Astrocyte (in vitro differentiated cells and primary cell): ENCODE results near the gene SLC5A6. TPM values are rescaled to one million over a fixed set of nuclear protein-coding genes. Genes with fewer than 3 reads are reported as not detected.

Experiments used
- DNase-seq: peaks from one replicate; pipeline ENCODE4 v3.0.0-alpha.2; 2010; ENCODE audit warnings: low read depth
- FAIRE-seq: peaks from 2 replicates; lab custom pipeline; 2011; peaks lifted over from hg19 to GRCh38; lab: Jason Lieb, UNC
- H2AFZ ChIP-seq: 2 replicates; pipeline ENCODE4 v1.6.0; 2012; ENCODE audit warnings: low read depth, low read length, inconsistent platforms
- H3K27ac ChIP-seq: 2 replicates; pipeline ENCODE4 v1.5.1; 2011; ENCODE audit warnings: low read depth, low read length, inconsistent platforms
- H3K27me3 ChIP-seq: 2 replicates; pipeline ENCODE4 v1.6.0; 2011; ENCODE audit warnings: low read length, inconsistent platforms; ENCODE audit not compliant: insufficient read depth
- H3K36me3 ChIP-seq: 2 replicates; pipeline ENCODE4 v1.5.1; 2011; ENCODE audit warnings: low read length, inconsistent platforms; ENCODE audit not compliant: insufficient read depth
- H3K4me1 ChIP-seq: 2 replicates; pipeline ENCODE4 v1.5.1; 2011; ENCODE audit warnings: low read length, inconsistent platforms; ENCODE audit not compliant: insufficient read depth
- H3K4me2 ChIP-seq: 2 replicates; pipeline ENCODE4 v1.6.0; 2012; ENCODE audit warnings: low read length, inconsistent platforms
- H3K4me3 ChIP-seq: 2 replicates; pipeline ENCODE4 v1.5.1; 2011; ENCODE audit warnings: low read depth, mild to moderate bottlenecking, low read length, inconsistent platforms; ENCODE audit not compliant: insufficient read depth
- H3K79me2 ChIP-seq: 2 replicates; pipeline ENCODE4 v1.6.0; 2012; ENCODE audit warnings: mild to moderate bottlenecking, low read length, inconsistent platforms; ENCODE audit not compliant: insufficient read depth
- H3K9ac ChIP-seq: 2 replicates; pipeline ENCODE4 v1.6.0; 2012; ENCODE audit warnings: mild to moderate bottlenecking, low read length, inconsistent platforms
- H3K9me3 ChIP-seq: 2 replicates; pipeline ENCODE4 v1.5.1; 2012; ENCODE audit warnings: low read depth, mild to moderate bottlenecking, low read length, inconsistent platforms; ENCODE audit not compliant: insufficient read depth
- H4K20me1 ChIP-seq: 2 replicates; pipeline ENCODE4 v1.6.0; 2012; ENCODE audit warnings: low read length, inconsistent platforms; ENCODE audit not compliant: insufficient read depth
- H3K27ac Mint-ChIP-seq: one replicate; pipeline ENCODE4 v1.8.0; 2021; ENCODE audit warnings: mild to moderate bottlenecking, mixed read lengths; ENCODE audit not compliant: unreplicated experiment
- H3K27me3 Mint-ChIP-seq: one replicate; pipeline ENCODE4 v1.8.0; 2021; ENCODE audit warnings: low read depth, mixed read lengths; ENCODE audit not compliant: unreplicated experiment
- H3K36me3 Mint-ChIP-seq: one replicate; pipeline ENCODE4 v1.8.0; 2021; ENCODE audit warnings: low read depth, mixed read lengths; ENCODE audit not compliant: unreplicated experiment
- H3K4me1 Mint-ChIP-seq: one replicate; pipeline ENCODE4 v1.8.0; 2021; ENCODE audit warnings: low read depth, mixed read lengths; ENCODE audit not compliant: unreplicated experiment
- H3K4me3 Mint-ChIP-seq: one replicate; pipeline ENCODE4 v1.8.0; 2021; ENCODE audit warnings: mild to moderate bottlenecking, moderate library complexity, mixed read lengths; ENCODE audit not compliant: unreplicated experiment
- H3K9me3 Mint-ChIP-seq: one replicate; pipeline ENCODE4 v1.8.0; 2021; ENCODE audit warnings: mild to moderate bottlenecking, mixed read lengths; ENCODE audit not compliant: unreplicated experiment
- CTCF ChIP-seq: IDR thresholded peaks from 2 replicates; pipeline ENCODE4 v1.5.1; 2011; ENCODE audit warnings: low read depth, mild to moderate bottlenecking, inconsistent platforms, low read length, moderate library complexity; ENCODE audit not compliant: insufficient read depth
- EZH2 ChIP-seq: IDR thresholded peaks from 2 replicates; pipeline ENCODE4 v1.6.1; 2012; ENCODE audit warnings: mild to moderate bottlenecking, low read length, inconsistent platforms; ENCODE audit not compliant: insufficient read depth
- total RNA-seq: library from RNA; stranded (reverse); gene quantifications from 2 replicates; pipeline ENCODE4 v1.2.1, GENCODE V29; 2021

The SLC5A6 gene
- total RNA-seq, 1 donor from 2014 or later, result 54.0 TPM

- H3K4me3 Mint-ChIP-seq, result no peak overlapping the region
- Histone ChIP-seq H3K36me3 (no peaks in the 10 kb centered on the region), H3K9ac (no peak overlapping the region), H3K27me3 (peaks cover 28% of the 10 kb centered on the region), H3K79me2 (no peaks in the 10 kb centered on the region), H4K20me1 (no peaks in the 10 kb centered on the region), H3K4me2 (no peak overlapping the region), H3K4me3 (no peak overlapping the region), H3K27ac (no peak overlapping the region), H2AFZ (no peak overlapping the region), H3K9me3 (no peaks in the 10 kb centered on the region), H3K4me1 (peaks cover 7% of the 10 kb centered on the region)
- no peak overlapping the region for H3K27ac Mint-ChIP-seq
- H3K9me3 Mint-ChIP-seq, result peaks cover 3% of the 10 kb centered on the region
- TF ChIP-seq EZH2, result no peak
- no peak for TF ChIP-seq CTCF
- no peak for DNase-seq
- no peaks in the 10 kb centered on the region for H3K4me1 Mint-ChIP-seq
- FAIRE-seq, result no peak
- no peaks in the 10 kb centered on the region for H3K36me3 Mint-ChIP-seq
- H3K27me3 Mint-ChIP-seq, result peaks cover 60% of the 10 kb centered on the region
These were observed 46.0 kb upstream of the SLC5A6 start for GRCh38 chr2:27258051-27258450.

- no peak for TF ChIP-seq EZH2
- Histone ChIP-seq H3K4me3 (no peak overlapping the region), H3K27ac (no peak overlapping the region), H3K4me1 (peaks cover 7% of the 10 kb centered on the region), H3K9me3 (no peaks in the 10 kb centered on the region), H4K20me1 (no peaks in the 10 kb centered on the region), H3K9ac (no peak overlapping the region), H3K27me3 (peaks cover 26% of the 10 kb centered on the region), H3K4me2 (no peak overlapping the region), H3K79me2 (no peaks in the 10 kb centered on the region), H3K36me3 (no peaks in the 10 kb centered on the region), H2AFZ (no peak overlapping the region)
- DNase-seq (no peak), FAIRE-seq (no peak)
- Mint-ChIP-seq H3K36me3 (no peaks in the 10 kb centered on the region), H3K27ac (no peak overlapping the region), H3K27me3 (peaks cover 61% of the 10 kb centered on the region), H3K9me3 (peaks cover 3% of the 10 kb centered on the region), H3K4me1 (no peaks in the 10 kb centered on the region), H3K4me3 (no peak overlapping the region)
These were observed 44.9 kb upstream of the SLC5A6 start for GRCh38 chr2:27256855-27257454.

- no peaks in the 10 kb centered on the region for H3K9me3 ChIP-seq
- peaks cover 18% of the 10 kb centered on the region for H3K27me3 ChIP-seq
- H2AFZ ChIP-seq, result no peak overlapping the region
- H3K4me1 ChIP-seq, result peaks cover 7% of the 10 kb centered on the region
- H3K4me2 ChIP-seq, result peak overlapping the region; percentile 48
- Mint-ChIP-seq H3K9me3 (no peaks in the 10 kb centered on the region), H3K36me3 (no peaks in the 10 kb centered on the region), H3K27me3 (peaks cover 60% of the 10 kb centered on the region), H3K4me3 (no peak overlapping the region), H3K27ac (no peak overlapping the region), H3K4me1 (no peaks in the 10 kb centered on the region)
- no peaks in the 10 kb centered on the region for H3K79me2 ChIP-seq
- DNase-seq, result peak; percentile 26
- no peak overlapping the region for H3K9ac ChIP-seq
- H3K27ac ChIP-seq, result no peak overlapping the region
- peak; percentile 64 for FAIRE-seq
- no peaks in the 10 kb centered on the region for H4K20me1 ChIP-seq
- no peaks in the 10 kb centered on the region for H3K36me3 ChIP-seq
- no peak for TF ChIP-seq CTCF
- TF ChIP-seq EZH2, result no peak
- no peak overlapping the region for H3K4me3 ChIP-seq
These were observed 43.6 kb upstream of the SLC5A6 start for GRCh38 chr2:27255660-27256059.
